ENCODE data around the gene LTBP1. TPM values are rescaled to one million over a fixed set of nuclear protein-coding genes. Genes with fewer than 3 reads are reported as not detected.

The LTBP1 gene
- polyA plus RNA-seq, 3 donors from 2014 or later, result 0.58 to 2.0 TPM; not detected in 1

GRCh38 chr2:33181466-33181865 lies 234.7 kb downstream of the LTBP1 start:
- Mint-ChIP-seq H3K4me1 (no peaks in the 10 kb centered on the region), H3K9me3 (no peaks in the 10 kb centered on the region), H3K27me3 (ENCODE audit: low read depth in 3 of 3) (no peaks in the 10 kb centered on the region), H3K27ac (no peak overlapping the region), H3K36me3 (peaks cover 0 to 4% (median 0%) of the 10 kb centered on the region in 3 donors), H3K4me3 (no peak overlapping the region)
- no peak for DNase-seq

- Mint-ChIP-seq H3K4me3 (no peak overlapping the region), H3K36me3 (peaks cover 0 to 4% (median 0%) of the 10 kb centered on the region in 3 donors), H3K27me3 (ENCODE audit: low read depth in 3 of 3) (no peaks in the 10 kb centered on the region), H3K4me1 (no peaks in the 10 kb centered on the region), H3K27ac (no peak overlapping the region), H3K9me3 (no peaks in the 10 kb centered on the region)
- no peak for DNase-seq
These were observed 237.3 kb downstream of the LTBP1 start for GRCh38 chr2:33184041-33184440.

DNA sequence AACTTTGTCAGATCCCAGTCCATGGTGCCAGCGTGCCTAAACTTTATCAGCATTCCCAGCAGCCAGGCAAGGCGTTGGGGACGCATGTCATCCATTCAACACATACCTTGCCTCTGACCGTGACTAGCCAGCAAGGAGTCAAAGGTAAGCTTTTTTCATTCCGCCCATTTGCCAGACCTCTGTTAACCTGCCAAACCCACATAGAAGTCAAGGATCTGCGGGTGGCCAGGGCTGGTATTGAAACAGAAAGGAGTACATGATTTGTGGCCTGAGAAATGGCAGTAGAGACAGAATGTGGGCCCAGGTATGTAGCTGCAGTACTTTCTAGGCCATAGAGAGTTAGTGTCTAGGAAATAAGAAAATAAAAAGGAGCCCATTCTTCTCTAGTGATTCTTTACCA lies 240.2 kb downstream of the LTBP1 start:
- Mint-ChIP-seq H3K9me3 (peaks cover 0 to 1% (median 0%) of the 10 kb centered on the region in 6 donors), H3K4me3 (no peak overlapping the region)

GRCh38 chr2:33188799-33189198 lies 242.0 kb downstream of the LTBP1 start:
- Mint-ChIP-seq H3K36me3 (no peaks in the 10 kb centered on the region), H3K4me3 (no peak overlapping the region), H3K27me3 (ENCODE audit: low read depth in 3 of 3) (peaks cover 0 to 3% (median 0%) of the 10 kb centered on the region in 3 donors), H3K9me3 (peaks cover 0 to 1% (median 0%) of the 10 kb centered on the region in 6 donors), H3K4me1 (no peaks in the 10 kb centered on the region), H3K27ac (no peak overlapping the region)
- DNase-seq, result no peak

More for the DNA sequence above, 240.2 kb downstream of the LTBP1 start:
- Mint-ChIP-seq H3K36me3 (no peaks in the 10 kb centered on the region), H3K4me1 (no peaks in the 10 kb centered on the region), H3K27me3 (ENCODE audit: low read depth in 3 of 3) (peaks cover 0 to 3% (median 0%) of the 10 kb centered on the region in 3 donors), H3K27ac (no peak overlapping the region)
- no peak for DNase-seq

- H3K36me3 Mint-ChIP-seq, result no peaks in the 10 kb centered on the region
- peaks cover 0 to 1% (median 0%) of the 10 kb centered on the region in 6 donors for H3K9me3 Mint-ChIP-seq
- no peak overlapping the region for H3K27ac Mint-ChIP-seq
- H3K4me1 Mint-ChIP-seq, result no peaks in the 10 kb centered on the region
- no peak overlapping the region for H3K4me3 Mint-ChIP-seq
- peaks cover 0 to 3% (median 0%) of the 10 kb centered on the region in 3 donors for H3K27me3 Mint-ChIP-seq (ENCODE audit: low read depth in 3 of 3)
- no peak for DNase-seq
These were observed 243.7 kb downstream of the LTBP1 start for GRCh38 chr2:33190393-33190937.

DNA sequence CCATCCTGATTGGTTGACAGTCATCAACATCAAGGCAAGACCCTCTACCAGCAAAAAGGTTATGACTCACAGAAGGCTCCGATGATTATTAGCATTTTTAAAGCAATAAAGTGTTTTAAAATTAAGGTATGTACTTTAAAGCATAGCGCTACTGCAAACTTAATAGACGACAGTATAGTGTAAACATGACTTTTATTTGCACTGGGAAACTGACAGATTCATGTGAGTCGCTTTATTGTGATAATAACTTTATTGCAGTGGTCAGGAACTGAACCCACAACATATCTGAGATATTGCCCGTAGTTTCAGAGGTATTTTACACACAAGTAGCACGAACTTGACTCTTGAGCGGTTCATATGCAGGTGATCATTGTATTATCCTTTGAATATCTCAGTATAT lies 249.1 kb downstream of the LTBP1 start:
- Mint-ChIP-seq H3K27ac (no peak overlapping the region), H3K27me3 (ENCODE audit: low read depth in 3 of 3) (peaks cover 1 to 9% (median 5%) of the 10 kb centered on the region in 3 donors), H3K9me3 (peaks cover 0 to 3% (median 0%) of the 10 kb centered on the region in 6 donors), H3K36me3 (no peaks in the 10 kb centered on the region), H3K4me1 (no peaks in the 10 kb centered on the region), H3K4me3 (no peak overlapping the region)
- DNase-seq, result no peak

- Mint-ChIP-seq H3K9me3 (peaks cover 0 to 3% (median 0%) of the 10 kb centered on the region in 6 donors), H3K27ac (no peak overlapping the region), H3K36me3 (no peaks in the 10 kb centered on the region), H3K27me3 (ENCODE audit: low read depth in 3 of 3) (peaks cover 1 to 9% (median 4%) of the 10 kb centered on the region in 3 donors), H3K4me3 (no peak overlapping the region), H3K4me1 (no peaks in the 10 kb centered on the region)
- DNase-seq, result no peak
These were observed 249.9 kb downstream of the LTBP1 start for GRCh38 chr2:33196700-33197099.

GRCh38 chr2:33197198-33197938 lies 250.6 kb downstream of the LTBP1 start:
- Mint-ChIP-seq H3K4me3 (no peak overlapping the region), H3K36me3 (no peaks in the 10 kb centered on the region), H3K9me3 (peaks cover 0 to 3% (median 0%) of the 10 kb centered on the region in 6 donors), H3K27me3 (ENCODE audit: low read depth in 3 of 3) (peaks cover 1 to 9% (median 2%) of the 10 kb centered on the region in 3 donors), H3K4me1 (no peaks in the 10 kb centered on the region), H3K27ac (no peak overlapping the region)
- DNase-seq, result no peak

DNA sequence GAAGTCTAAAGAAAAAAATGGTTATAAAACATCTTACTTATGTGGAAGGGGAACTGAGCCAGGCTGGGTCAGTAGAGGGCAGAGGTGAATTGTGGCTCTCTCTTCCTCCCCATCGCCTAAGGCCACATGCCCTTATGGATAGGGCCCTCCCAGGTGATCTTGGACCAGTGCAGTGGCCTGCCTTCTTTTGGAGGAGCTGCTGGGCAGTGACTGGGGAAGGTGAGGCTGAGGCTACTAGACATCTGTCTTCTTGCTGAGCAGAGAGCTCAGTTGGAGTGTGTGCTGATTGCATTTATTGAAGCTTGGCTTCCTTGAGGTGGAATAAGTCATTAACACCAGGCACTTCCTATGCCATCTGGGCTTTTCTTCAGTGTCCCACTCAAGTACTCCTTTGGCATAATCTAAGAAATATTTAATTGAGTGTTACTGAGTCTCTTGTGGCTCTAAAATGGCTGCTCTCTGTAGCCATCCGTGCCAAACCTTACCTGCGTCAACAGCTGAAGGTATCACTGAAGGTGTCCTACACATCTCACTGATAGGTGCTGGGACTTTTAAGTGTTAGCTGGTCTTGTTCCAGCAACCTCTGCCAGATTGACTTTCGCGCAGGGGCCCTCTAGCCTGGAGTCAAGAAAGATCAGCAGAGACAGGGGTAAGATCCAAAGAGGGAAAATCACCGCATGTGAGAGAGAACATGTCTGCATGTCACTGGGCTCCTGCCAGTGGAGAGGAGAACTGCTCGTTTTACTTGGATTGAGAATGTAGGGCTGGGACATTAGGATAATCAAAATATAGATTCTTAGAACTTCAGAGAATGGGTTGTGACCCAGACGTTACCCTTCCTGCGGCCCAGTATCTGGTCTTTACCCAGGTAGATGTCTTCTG lies 256.1 kb downstream of the LTBP1 start:
- Mint-ChIP-seq H3K36me3 (no peaks in the 10 kb centered on the region), H3K27me3 (ENCODE audit: low read depth in 3 of 3) (peaks cover 0 to 6% (median 0%) of the 10 kb centered on the region in 3 donors), H3K27ac (no peak overlapping the region), H3K9me3 (no peaks in the 10 kb centered on the region), H3K4me1 (no peaks in the 10 kb centered on the region), H3K4me3 (no peak overlapping the region)
- no peak for DNase-seq

- DNase-seq, result no peak
- Mint-ChIP-seq H3K27me3 (ENCODE audit: low read depth in 3 of 3) (peaks cover 0 to 2% (median 0%) of the 10 kb centered on the region in 3 donors), H3K4me1 (no peaks in the 10 kb centered on the region), H3K36me3 (no peaks in the 10 kb centered on the region), H3K9me3 (no peaks in the 10 kb centered on the region), H3K27ac (no peak overlapping the region), H3K4me3 (no peak overlapping the region)
These were observed 258.2 kb downstream of the LTBP1 start for GRCh38 chr2:33204945-33205344.

GRCh38 chr2:33205693-33206434 lies 259.1 kb downstream of the LTBP1 start:
- Mint-ChIP-seq H3K4me1 (no peaks in the 10 kb centered on the region), H3K4me3 (no peak overlapping the region), H3K9me3 (peaks cover 0 to 2% (median 0%) of the 10 kb centered on the region in 6 donors), H3K27me3 (ENCODE audit: low read depth in 3 of 3) (peaks cover 0 to 2% (median 0%) of the 10 kb centered on the region in 3 donors), H3K36me3 (no peaks in the 10 kb centered on the region), H3K27ac (no peak overlapping the region)
- no peak for DNase-seq

DNA sequence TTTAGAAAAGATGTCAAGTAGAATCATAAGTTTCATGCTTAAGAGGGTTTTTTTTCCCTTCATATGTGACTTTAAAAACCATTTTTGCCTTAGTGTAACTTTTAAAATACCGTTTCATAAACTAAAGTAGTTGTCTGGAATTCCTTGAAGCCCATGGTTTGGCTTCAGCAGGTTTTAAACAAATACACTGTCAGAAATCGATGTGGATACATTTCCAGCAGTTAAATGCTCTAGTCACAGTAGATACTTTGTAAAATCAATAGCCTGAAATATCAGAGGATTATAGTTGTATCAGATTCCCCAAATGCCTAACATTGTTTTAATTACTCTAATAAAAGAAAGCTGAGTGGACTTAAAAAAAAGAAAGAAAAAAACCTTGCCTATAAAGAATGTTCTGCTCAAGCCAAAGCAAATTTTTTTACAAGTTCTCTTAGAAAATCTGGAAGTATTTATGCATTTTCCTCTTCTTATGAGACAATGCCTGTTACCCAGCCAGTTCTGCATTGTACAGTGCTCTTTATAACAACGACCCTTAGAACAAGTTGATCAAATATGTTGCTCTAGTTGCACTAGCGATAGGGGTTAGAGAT lies 260.5 kb downstream of the LTBP1 start:
- H3K9me3 Mint-ChIP-seq, result peaks cover 0 to 2% (median 0%) of the 10 kb centered on the region in 6 donors
- no peak overlapping the region for H3K27ac Mint-ChIP-seq
- no peaks in the 10 kb centered on the region for H3K4me1 Mint-ChIP-seq
- DNase-seq, result no peak
- H3K27me3 Mint-ChIP-seq (ENCODE audit: low read depth in 3 of 3), result peaks cover 0 to 2% (median 0%) of the 10 kb centered on the region in 3 donors
- H3K36me3 Mint-ChIP-seq, result no peaks in the 10 kb centered on the region
- H3K4me3 Mint-ChIP-seq, result no peak overlapping the region

DNA sequence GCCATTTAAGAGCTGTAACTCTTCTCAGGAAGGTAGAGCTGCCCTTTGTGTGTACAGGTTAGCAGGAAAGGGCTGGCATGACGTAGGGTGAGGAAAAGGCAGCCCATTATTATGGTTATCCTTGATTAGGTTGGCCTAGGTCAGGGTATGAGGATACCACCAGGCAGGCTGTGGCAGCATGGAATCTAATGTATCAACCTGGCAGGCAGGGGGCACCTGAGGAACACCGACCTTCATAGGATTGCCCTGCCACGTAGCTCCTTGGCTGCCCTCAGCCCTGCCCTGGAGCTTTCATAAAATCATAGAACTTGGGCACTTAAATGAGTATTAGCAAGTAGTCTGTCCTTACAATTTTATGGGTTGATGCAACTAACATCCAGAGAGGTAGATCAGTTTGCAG lies 261.6 kb downstream of the LTBP1 start:
- Mint-ChIP-seq H3K27ac (no peak overlapping the region), H3K4me3 (no peak overlapping the region), H3K4me1 (no peaks in the 10 kb centered on the region), H3K9me3 (peaks cover 0 to 2% (median 0%) of the 10 kb centered on the region in 6 donors), H3K27me3 (ENCODE audit: low read depth in 3 of 3) (peaks cover 0 to 2% (median 0%) of the 10 kb centered on the region in 3 donors), H3K36me3 (no peaks in the 10 kb centered on the region)
- peak in 1 of 3 donors; percentile 15 for DNase-seq

Measured in immature natural killer cell (primary cell).